Ovary (tissue), 9 donors: ENCODE results near the gene RANBP3. TPM values are rescaled to one million over a fixed set of nuclear protein-coding genes. Genes with fewer than 3 reads are reported as not detected.

Experiments used
- DNase-seq, 5 donors: peaks; one replicate each; pipeline ENCODE4 v3.0.0-alpha.2; 2019 to 2020
- H3K27ac ChIP-seq, 2 donors: fragments of 200-600 bp; one replicate each; pipeline versions ENCODE4 v1.5.1 to v1.8.0; 2019 to 2022
- H3K27me3 ChIP-seq: fragments of 200-600 bp; one replicate; pipeline ENCODE4 v1.8.0; 2022
- H3K36me3 ChIP-seq: fragments of 200-600 bp; sonication (generic); one replicate; pipeline ENCODE4 v1.5.1; 2019
- H3K4me1 ChIP-seq: one replicate; pipeline ENCODE4 v1.8.1; 2013; ENCODE audit warnings: mild to moderate bottlenecking, moderate library complexity; ENCODE audit not compliant: insufficient read depth
- H3K4me3 ChIP-seq: fragments of 200-600 bp; sonication (generic); one replicate; pipeline ENCODE4 v1.5.1; 2017
- H3K9me3 ChIP-seq, 2 donors: fragments of 200-600 bp in 1 of 2; sonication (generic) in 1 of 2; one replicate each; pipeline versions ENCODE4 v1.5.1 to v1.8.1; 2013 to 2019; ENCODE audit warnings: mild to moderate bottlenecking in 1 of 2, moderate library complexity in 1 of 2
- CTCF ChIP-seq, 3 donors: fragments of 450-650 bp in 2 of 3; fragments of 200-600 bp in 1 of 3; IDR thresholded peaks; one replicate each; pipeline versions ENCODE4 v1.5.1 to v1.8.0; 2016 to 2022; ENCODE audit warnings: antibody characterized with exemption in 3 of 3, mild to moderate bottlenecking in 1 of 3
- EP300 ChIP-seq: sonication (generic); formaldehyde crosslinking; IDR thresholded peaks from one replicate; pipeline ENCODE4 v1.6.1; 2017; ENCODE audit warnings: antibody characterized with exemption
- POLR2A ChIP-seq: fragments of 450-650 bp; IDR thresholded peaks from one replicate; pipeline ENCODE4 v1.6.1; 2017; ENCODE audit warnings: antibody characterized with exemption, mild to moderate bottlenecking, moderate library complexity
- WGBS, 3 donors: extraction: QIAGEN DNeasy Blood & Tissue Kit in 1 of 3; methylation state at CpG; one replicate each; pipeline versions ENCODE4 v1.1.5 to v1.1.7; 2013 to 2017; 5-methylcytosine and 5-hydroxymethylcytosine counted together
- intact Hi-C, 4 donors: fragments of 100-400 bp; cut with DNase I; formaldehyde crosslinking; loops; one replicate each; pipeline versions ENCODE4 v1.11.0 to v1.15.1; 2022 to 2023
- polyA plus RNA-seq, 2 donors: library from polyadenylated mRNA; stranded (reverse); fragments of 200-250 nt in 1 of 2; fragments of 350-450 nt in 1 of 2; fragmentation: Illumina TruSeq in 1 of 2; extraction: RNeasy Lipid Tissue Mini Kit (QIAGEN cat#74804) in 1 of 2; gene quantifications; one replicate each; pipeline ENCODE4 v1.2.3, GENCODE V29; 2013 to 2014
- total RNA-seq, 7 donors: library from RNA; depleted of rRNA in 2 of 7; stranded (reverse); fragments of >200 nt in 2 of 7; fragmentation: NEBNext Ultra II Directional in 3 of 7; extraction: Animal tissue kit (Norgen Biotek cat#: 25700) in 3 of 7; gene quantifications; one replicate each; pipeline versions ENCODE4 v1.1.0 to v1.2.4, GENCODE V29; 2016 to 2023
- donor health status: DM: no; HTN: no; CAD: no; lungs with moderate emphysema.
- donor health status: DM: no; HTN: no; CAD: no.
- donor health status: Bipolar disorder and iron deficiency.
- donor health status: DM: yes; HTN: yes; CAD: no.
- donor health status: DM: no; HTN: no; CAD: no.
- donor health status: DM: yes; HTN: yes; CAD: no.

The RANBP3 gene
- total and polyA plus RNA-seq, 9 donors = 54.0 to 88.4 (median 67.9) TPM

GRCh38 chr19:5958851-5959122 lies 19.2 kb downstream of the RANBP3 start:
- no peaks in the 10 kb centered on the region for H3K27me3 ChIP-seq
- no peak for TF ChIP-seq EP300
- TF ChIP-seq POLR2A = no peak
- TF ChIP-seq CTCF (IDR thresholded peaks at IDR 0.05) = no peak
- no peak for DNase-seq
- H3K4me3 ChIP-seq = no peak overlapping the region
- 85 to 91% (median 86%) methylated on average over 10 of the region's 10 CpGs for WGBS, 3 donors
- intact Hi-C loops = no loop called here
- peaks cover 37% of the 10 kb centered on the region for H3K4me1 ChIP-seq
- no peaks in the 10 kb centered on the region for H3K9me3 ChIP-seq
- no peaks in the 10 kb centered on the region for H3K36me3 ChIP-seq
- no peak overlapping the region for H3K27ac ChIP-seq

- H3K4me1 ChIP-seq = peaks cover 40% of the 10 kb centered on the region
- H3K27me3 ChIP-seq = no peaks in the 10 kb centered on the region
- no peaks in the 10 kb centered on the region for H3K9me3 ChIP-seq
- no peaks in the 10 kb centered on the region for H3K36me3 ChIP-seq
- DNase-seq = no peak
- no peak for TF ChIP-seq CTCF (IDR thresholded peaks at IDR 0.05)
- no peak for TF ChIP-seq EP300
- TF ChIP-seq POLR2A = no peak
- H3K4me3 ChIP-seq = no peak overlapping the region
- H3K27ac ChIP-seq = no peak overlapping the region
- intact Hi-C loops = no loop called here
- 87 to 90% (median 87%) methylated on average over 18 to 21 of the region's 21 CpGs for WGBS, 3 donors
These were observed 19.7 kb downstream of the RANBP3 start for GRCh38 chr19:5958074-5958850.

GRCh38 chr19:5957170-5957569 lies 20.8 kb downstream of the RANBP3 start:
- TF ChIP-seq CTCF (IDR thresholded peaks at IDR 0.05) (no peak), POLR2A (no peak), EP300 (no peak)
- Histone ChIP-seq H3K4me3 (no peak overlapping the region), H3K9me3 (no peaks in the 10 kb centered on the region), H3K4me1 (peaks cover 37% of the 10 kb centered on the region), H3K27ac (no peak overlapping the region), H3K27me3 (no peaks in the 10 kb centered on the region), H3K36me3 (no peaks in the 10 kb centered on the region)
- intact Hi-C loops = no loop called here
- no peak for DNase-seq
- WGBS, 3 donors = 82 to 84% (median 84%) methylated on average over 10 of the region's 10 CpGs

GRCh38 chr19:5956728-5957127 lies 21.2 kb downstream of the RANBP3 start:
- no peak for DNase-seq
- Histone ChIP-seq H3K4me3 (no peak overlapping the region), H3K27ac (no peak overlapping the region), H3K4me1 (peaks cover 33% of the 10 kb centered on the region), H3K9me3 (no peaks in the 10 kb centered on the region), H3K36me3 (no peaks in the 10 kb centered on the region), H3K27me3 (no peaks in the 10 kb centered on the region)
- intact Hi-C loops = no loop called here
- WGBS, 3 donors = 91 to 94% (median 93%) methylated on average over 12 of the region's 12 CpGs
- TF ChIP-seq CTCF (IDR thresholded peaks at IDR 0.05) = no peak
- TF ChIP-seq EP300 = no peak
- TF ChIP-seq POLR2A = no peak
